LNCaP clone FGC (cell line): ENCODE data around the gene CDC42EP1.
"Not testable (repeated sequence)": the region's sequence is repeated elsewhere in the genome, so short reads cannot be mapped to it uniquely, and the experiment has no call there.

ENCODE experiments used
- DNase-seq: peaks from one replicate; pipeline ENCODE4 v3.0.0-alpha.2; 2011; ENCODE audit warnings: low read depth
- H3K4me3 ChIP-seq: 2 replicates; pipeline ENCODE4 v1.5.1; 2011; ENCODE audit warnings: mild to moderate bottlenecking, low read depth, low read length, control low read depth
- CTCF ChIP-seq: IDR thresholded peaks from 2 replicates; pipeline ENCODE4 v1.5.1; 2012; ENCODE audit warnings: mild to moderate bottlenecking; ENCODE audit not compliant: control insufficient read depth, insufficient read depth; ENCODE audit errors: extremely low read depth

CDC42EP1 gene

GRCh38 chr22:37604875-37605274, 44.6 kb downstream of the CDC42EP1 start:
- H3K4me3 ChIP-seq, result no peak overlapping the region
- no peak for TF ChIP-seq CTCF
- no peak for DNase-seq

GRCh38 chr22:37607010-37607934, 47.0 kb downstream of the CDC42EP1 start:
- peak overlapping the region; percentile 41 for H3K4me3 ChIP-seq
- TF ChIP-seq CTCF, result peak; percentile 95
- peak; percentile 93 for DNase-seq

- no peak for TF ChIP-seq CTCF
- no peak for DNase-seq
- H3K4me3 ChIP-seq, result peak overlapping the region; percentile 97
Measured at GRCh38 chr22:37607935-37608476, 47.7 kb downstream of the CDC42EP1 start.

GRCh38 chr22:37608477-37609239, 48.4 kb downstream of the CDC42EP1 start, which contains the start of gene GGA1:
Gene GGA1, plus strand, starts transcription at chr22:37608834. Its CDS starts 27 bp downstream, at chr22:37608861.
- peak within 1 kb of the TSS; percentile 97 for H3K4me3 ChIP-seq
- TF ChIP-seq CTCF, result no peak
- DNase-seq, result peak; percentile 88

GRCh38 chr22:37609240-37610152, 49.2 kb downstream of the CDC42EP1 start:
- TF ChIP-seq CTCF, result no peak
- peak overlapping the region; percentile 97 for H3K4me3 ChIP-seq
- DNase-seq, result no peak

- not testable (repeated sequence) for DNase-seq
- peak overlapping the region; percentile 97 for H3K4me3 ChIP-seq
Measured at GRCh38 chr22:37610153-37610475, 49.8 kb downstream of the CDC42EP1 start.
